ENCODE results near the gene TMEM18. TPM values are rescaled to one million over a fixed set of nuclear protein-coding genes. Genes with fewer than 3 reads are reported as not detected.

TMEM18 gene
- total RNA-seq, 2 experiments from 2014 or later: 25.6 to 26.3 TPM

GRCh38 chr2:664063-664462 is 13.1 kb downstream of the TMEM18 start:
- CTCF ChIA-PET: no interaction called here
- no peak for DNase-seq
- Mint-ChIP-seq H3K9me3 (peaks cover 7% of the 10 kb centered on the region), H3K27me3 (no peaks in the 10 kb centered on the region), H3K27ac (no peak overlapping the region), H3K4me1 (ENCODE audit: low read depth) (peaks cover 36% of the 10 kb centered on the region), H3K36me3 (ENCODE audit: low read depth) (peaks cover 49% of the 10 kb centered on the region), H3K4me3 (no peak overlapping the region)
- H3K4me3 ChIP-seq (ENCODE audit: low read length): no peak overlapping the region
- ATAC-seq (ENCODE audit: poor library complexity): no peak
- POLR2A ChIA-PET: no interaction called here
- TF ChIP-seq CTCF (IDR thresholded peaks at IDR 0.05): no peak
- H3K4me1 ChIP-seq (ENCODE audit: insufficient read depth, low read length): peaks cover 18% of the 10 kb centered on the region
- H3K27ac ChIP-seq (ENCODE audit: low read depth in 1 of 2, low read length in 2 of 2): no peak overlapping the region
- intact Hi-C loops (cut with DNase I, micrococcal nuclease): no loop called here
- H3K36me3 ChIP-seq (ENCODE audit: insufficient read depth, low read length): peaks cover 28% of the 10 kb centered on the region
- H3K9me3 ChIP-seq (ENCODE audit: control insufficient read depth in 1 of 2, insufficient read depth in 1 of 2, low read length in 2 of 2): peaks cover 12 to 13% of the 10 kb centered on the region in 2 experiments
- H3K27me3 ChIP-seq (ENCODE audit: control insufficient read depth in 1 of 2, insufficient read depth in 2 of 2, low read length in 2 of 2): no peaks in the 10 kb centered on the region

GRCh38 chr2:663221-663620 is 14.0 kb downstream of the TMEM18 start:
- H3K4me3 ChIP-seq (ENCODE audit: low read length): no peak overlapping the region
- POLR2A ChIA-PET: interaction anchor here (1.2 kb wide), 1 partner anchor 10 kb away, joined by 4 read pairs; no protein-coding TSS in a partner anchor
- Mint-ChIP-seq H3K9me3 (peaks cover 7% of the 10 kb centered on the region), H3K4me1 (ENCODE audit: low read depth) (peaks cover 42% of the 10 kb centered on the region), H3K4me3 (no peak overlapping the region), H3K27ac (no peak overlapping the region), H3K27me3 (no peaks in the 10 kb centered on the region), H3K36me3 (ENCODE audit: low read depth) (peaks cover 42% of the 10 kb centered on the region)
- no peak overlapping the region for H3K27ac ChIP-seq (ENCODE audit: low read depth in 1 of 2, low read length in 2 of 2)
- no peak for TF ChIP-seq CTCF (IDR thresholded peaks at IDR 0.05)
- CTCF ChIA-PET: interaction anchor here (0.7 kb wide), 1 partner anchor 29 kb away, joined by 3 read pairs; no protein-coding TSS in a partner anchor
- H3K9me3 ChIP-seq (ENCODE audit: control insufficient read depth in 1 of 2, insufficient read depth in 1 of 2, low read length in 2 of 2): peaks cover 12 to 13% of the 10 kb centered on the region in 2 experiments
- H3K4me1 ChIP-seq (ENCODE audit: insufficient read depth, low read length): peaks cover 18% of the 10 kb centered on the region
- intact Hi-C loops (cut with DNase I, micrococcal nuclease): no loop called here
- DNase-seq (no peak), ATAC-seq (ENCODE audit: poor library complexity) (no peak)
- no peaks in the 10 kb centered on the region for H3K27me3 ChIP-seq (ENCODE audit: control insufficient read depth in 1 of 2, insufficient read depth in 2 of 2, low read length in 2 of 2)
- peaks cover 20% of the 10 kb centered on the region for H3K36me3 ChIP-seq (ENCODE audit: insufficient read depth, low read length)

- TF ChIP-seq CTCF (IDR thresholded peaks at IDR 0.05): no peak
- POLR2A ChIA-PET: no interaction called here
Observed at GRCh38 chr2:661360-661635, 15.9 kb downstream of the TMEM18 start.

More at GRCh38 chr2:661360-661635, 15.9 kb downstream of the TMEM18 start:
- intact Hi-C loops (cut with DNase I, micrococcal nuclease): no loop called here
- no peak overlapping the region for H3K4me3 ChIP-seq (ENCODE audit: low read length)
- peaks cover 23% of the 10 kb centered on the region for H3K36me3 Mint-ChIP-seq (ENCODE audit: low read depth)
- ATAC-seq (ENCODE audit: poor library complexity): no peak
- no peak for DNase-seq
- no peak overlapping the region for H3K27ac ChIP-seq (ENCODE audit: low read depth in 1 of 2, low read length in 2 of 2)
- H3K9me3 ChIP-seq (ENCODE audit: control insufficient read depth in 1 of 2, insufficient read depth in 1 of 2, low read length in 2 of 2): peaks cover 9 to 12% of the 10 kb centered on the region in 2 experiments
- H3K27ac Mint-ChIP-seq: no peak overlapping the region
- CTCF ChIA-PET: no interaction called here
- H3K4me1 ChIP-seq (ENCODE audit: insufficient read depth, low read length): peaks cover 22% of the 10 kb centered on the region
- peaks cover 8% of the 10 kb centered on the region for H3K36me3 ChIP-seq (ENCODE audit: insufficient read depth, low read length)
- H3K9me3 Mint-ChIP-seq: peaks cover 7% of the 10 kb centered on the region
- no peaks in the 10 kb centered on the region for H3K27me3 ChIP-seq (ENCODE audit: control insufficient read depth in 1 of 2, insufficient read depth in 2 of 2, low read length in 2 of 2)
- H3K27me3 Mint-ChIP-seq: no peaks in the 10 kb centered on the region
- no peak overlapping the region for H3K4me3 Mint-ChIP-seq
- H3K4me1 Mint-ChIP-seq (ENCODE audit: low read depth): peaks cover 51% of the 10 kb centered on the region
